Measurements from ENCODE around the gene PTPRA.

Gene PTPRA

GRCh38 chr20:2840138-2840966, 32.9 kb upstream of the PTPRA start, which contains the start of the genes PCED1A and VPS16:
Gene PCED1A, minus strand, starts transcription at chr20:2840655. Its CDS starts 743 bp downstream, at chr20:2839912.
Gene VPS16, plus strand, starts transcription at chr20:2840745. Its CDS starts 30 bp downstream, at chr20:2840775.
- TF ChIP-seq CTCF (IDR thresholded peaks at IDR 0.05; ENCODE audit: control extremely low read depth, extremely low read depth, low read depth, missing control alignments), result no peak
- ChIA-PET CTCF (interaction anchor here (0.9 to 1.7 kb wide), 4 partner anchors 12 to 147 kb away, joined by 3 to 5 read pairs (median 4); no protein-coding TSS in a partner anchor), POLR2A (interaction anchor here (1.2 kb wide), 1 partner anchor 32 kb away, joined by 3 read pairs; no protein-coding TSS in a partner anchor)
- peak; percentile 98 for DNase-seq (ENCODE audit: extremely low spot score)

- TF ChIP-seq CTCF (IDR thresholded peaks at IDR 0.05; ENCODE audit: control extremely low read depth, extremely low read depth, low read depth, missing control alignments), result no peak
- POLR2A ChIA-PET, result interaction anchor here (1.2 kb wide), 1 partner anchor 31 kb away, joined by 3 read pairs; no protein-coding TSS in a partner anchor
- DNase-seq (ENCODE audit: extremely low spot score), result peak; percentile 67
- CTCF ChIA-PET, result interaction anchor here (0.9 kb wide), 1 partner anchor 11 kb away, joined by 4 read pairs; no protein-coding TSS in a partner anchor
Observed at GRCh38 chr20:2840967-2841531, 32.2 kb upstream of the PTPRA start.

- DNase-seq (ENCODE audit: extremely low spot score), result no peak
- CTCF ChIA-PET, result no interaction called here
- no peak for TF ChIP-seq CTCF (IDR thresholded peaks at IDR 0.05; ENCODE audit: control extremely low read depth, extremely low read depth, low read depth, missing control alignments)
- POLR2A ChIA-PET, result no interaction called here
Observed at GRCh38 chr20:2845607-2846006, 27.7 kb upstream of the PTPRA start.

GRCh38 chr20:2846698-2847097, 26.6 kb upstream of the PTPRA start:
- CTCF ChIA-PET, result interaction anchor here (1.6 kb wide), 1 partner anchor 41 kb away, joined by 3 read pairs; no protein-coding TSS in a partner anchor
- no peak for DNase-seq (ENCODE audit: extremely low spot score)
- POLR2A ChIA-PET, result no interaction called here
- TF ChIP-seq CTCF (IDR thresholded peaks at IDR 0.05; ENCODE audit: control extremely low read depth, extremely low read depth, low read depth, missing control alignments), result no peak

- ChIA-PET CTCF (interaction anchor here (0.7 to 1.6 kb wide), 3 partner anchors 17 to 40 kb away, joined by 3 to 4 read pairs (median 3); no protein-coding TSS in a partner anchor), POLR2A (no interaction called here)
Observed at GRCh38 chr20:2847802-2848201, 25.5 kb upstream of the PTPRA start.

More at GRCh38 chr20:2847802-2848201, 25.5 kb upstream of the PTPRA start:
- no peak for TF ChIP-seq CTCF (IDR thresholded peaks at IDR 0.05; ENCODE audit: control extremely low read depth, extremely low read depth, low read depth, missing control alignments)
- DNase-seq (ENCODE audit: extremely low spot score), result no peak
